Stimulated activated CD4-positive, alpha-beta T cell treated with anti-CD3 and anti-CD28 coated beads, Interleukin-4, amount 100 ng/mL, for 4 hours (primary cell): Measurements from ENCODE around the gene ADAMTSL3.
"Not testable (repeated sequence)": the region's sequence is repeated elsewhere in the genome, so short reads cannot be mapped to it uniquely, and the experiment has no call there.

Experiments
- DNase-seq, 2 experiments: peaks; one replicate each; pipeline ENCODE4 v3.0.0-alpha.2; 2020

The ADAMTSL3 gene

GRCh38 chr15:83993591-83993990, 339.7 kb downstream of the ADAMTSL3 start:
- no peak for DNase-seq

- no peak for DNase-seq
These were observed 344.6 kb downstream of the ADAMTSL3 start for GRCh38 chr15:83998486-83998885.

GRCh38 chr15:83999396-84000135, 345.6 kb downstream of the ADAMTSL3 start:
- DNase-seq = no peak

GRCh38 chr15:84001037-84001436, 347.1 kb downstream of the ADAMTSL3 start:
- no peak for DNase-seq

- no peak for DNase-seq
These were observed 347.7 kb downstream of the ADAMTSL3 start for GRCh38 chr15:84001655-84002054.

- no peak for DNase-seq
These were observed 350.0 kb downstream of the ADAMTSL3 start for GRCh38 chr15:84003791-84004503.

- DNase-seq = no peak
These were observed 352.5 kb downstream of the ADAMTSL3 start for GRCh38 chr15:84006421-84006820.

GRCh38 chr15:84009616-84010015, 355.7 kb downstream of the ADAMTSL3 start:
- no peak for DNase-seq

GRCh38 chr15:84010246-84010645, 356.3 kb downstream of the ADAMTSL3 start:
- DNase-seq = no peak

GRCh38 chr15:84016371-84016770, 362.4 kb downstream of the ADAMTSL3 start:
- no peak for DNase-seq

- no peak for DNase-seq
These were observed 368.6 kb downstream of the ADAMTSL3 start for GRCh38 chr15:84022516-84022915.

- no peak for DNase-seq
These were observed 369.7 kb downstream of the ADAMTSL3 start for GRCh38 chr15:84023636-84024035.

GRCh38 chr15:84033793-84034553, 380.1 kb downstream of the ADAMTSL3 start:
- no peak for DNase-seq

GRCh38 chr15:84034578-84035398, 380.9 kb downstream of the ADAMTSL3 start:
- DNase-seq = no peak

- DNase-seq = no peak
These were observed 381.5 kb downstream of the ADAMTSL3 start for GRCh38 chr15:84035399-84035766.

- no peak for DNase-seq
These were observed 383.4 kb downstream of the ADAMTSL3 start for GRCh38 chr15:84037301-84037700.

- not testable (repeated sequence) for DNase-seq
These were observed 388.6 kb downstream of the ADAMTSL3 start for GRCh38 chr15:84042434-84043056.

GRCh38 chr15:84046064-84046637, 392.2 kb downstream of the ADAMTSL3 start:
- no peak for DNase-seq

- DNase-seq = not testable (repeated sequence)
These were observed 395.6 kb downstream of the ADAMTSL3 start for GRCh38 chr15:84049480-84049879.

- no peak for DNase-seq
These were observed 396.2 kb downstream of the ADAMTSL3 start for GRCh38 chr15:84050076-84050475.

- DNase-seq = not testable (repeated sequence)
These were observed 397.2 kb downstream of the ADAMTSL3 start for GRCh38 chr15:84051146-84051545.

- not testable (repeated sequence) for DNase-seq
These were observed 400.6 kb downstream of the ADAMTSL3 start for GRCh38 chr15:84054544-84054943.
